T-helper 2 cell treated with Interferon-gamma antibody and Interleukin-4, amounts not matched to agents 5 μg/mL and 100 μg/mL, for 36 hours (primary cell): Measurements from ENCODE around the gene COL4A2.

ENCODE experiments used
- DNase-seq: peaks from one replicate; pipeline ENCODE4 v3.0.0; 2021; ENCODE audit warnings: low spot score
- H3K27ac Mint-ChIP-seq: one replicate; pipeline ENCODE4 v1.8.0; 2021; ENCODE audit warnings: mild to moderate bottlenecking, mixed read lengths
- H3K27me3 Mint-ChIP-seq: one replicate; pipeline ENCODE4 v1.8.0; 2021; ENCODE audit warnings: low read depth, mixed read lengths
- H3K36me3 Mint-ChIP-seq: one replicate; pipeline ENCODE4 v1.8.0; 2021; ENCODE audit warnings: low read depth, mixed read lengths
- H3K4me1 Mint-ChIP-seq: one replicate; pipeline ENCODE4 v1.8.0; 2021; ENCODE audit warnings: low read depth, mixed read lengths
- H3K4me3 Mint-ChIP-seq: one replicate; pipeline ENCODE4 v1.8.0; 2022; ENCODE audit warnings: mild to moderate bottlenecking, moderate library complexity, mixed read lengths
- H3K9me3 Mint-ChIP-seq: one replicate; pipeline ENCODE4 v1.8.0; 2021; ENCODE audit warnings: mixed read lengths

The COL4A2 gene

GRCh38 chr13:110345266-110345665 lies 38.2 kb downstream of the COL4A2 start:
- peaks cover 14% of the 10 kb centered on the region for H3K4me1 Mint-ChIP-seq
- no peak overlapping the region for H3K27ac Mint-ChIP-seq
- no peaks in the 10 kb centered on the region for H3K9me3 Mint-ChIP-seq
- no peak overlapping the region for H3K4me3 Mint-ChIP-seq
- no peaks in the 10 kb centered on the region for H3K36me3 Mint-ChIP-seq
- peaks cover 23% of the 10 kb centered on the region for H3K27me3 Mint-ChIP-seq
- DNase-seq, result no peak

DNA sequence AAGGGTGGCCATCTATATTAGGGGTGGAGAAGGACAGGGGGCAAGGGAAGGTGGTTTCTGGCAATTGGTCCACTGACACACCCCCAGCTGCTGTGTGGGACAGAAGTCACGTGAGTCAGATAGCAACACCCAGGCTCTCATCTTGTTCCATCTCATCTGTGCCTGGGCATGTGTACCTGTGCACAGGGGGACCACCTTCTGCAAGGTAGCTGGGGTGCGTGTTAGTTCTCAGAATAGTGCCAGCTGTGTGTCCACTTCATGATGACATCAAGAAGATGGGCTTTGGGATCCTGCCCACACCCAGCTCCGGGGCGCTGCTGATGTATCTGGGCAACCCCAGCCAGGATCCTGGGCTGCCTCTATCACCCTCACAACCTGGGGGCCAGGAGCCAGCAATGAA lies 38.6 kb downstream of the COL4A2 start:
- H3K9me3 Mint-ChIP-seq, result no peaks in the 10 kb centered on the region
- no peak overlapping the region for H3K27ac Mint-ChIP-seq
- H3K27me3 Mint-ChIP-seq, result peaks cover 20% of the 10 kb centered on the region
- peaks cover 10% of the 10 kb centered on the region for H3K4me1 Mint-ChIP-seq
- H3K4me3 Mint-ChIP-seq, result no peak overlapping the region
- no peaks in the 10 kb centered on the region for H3K36me3 Mint-ChIP-seq
- no peak for DNase-seq

DNA sequence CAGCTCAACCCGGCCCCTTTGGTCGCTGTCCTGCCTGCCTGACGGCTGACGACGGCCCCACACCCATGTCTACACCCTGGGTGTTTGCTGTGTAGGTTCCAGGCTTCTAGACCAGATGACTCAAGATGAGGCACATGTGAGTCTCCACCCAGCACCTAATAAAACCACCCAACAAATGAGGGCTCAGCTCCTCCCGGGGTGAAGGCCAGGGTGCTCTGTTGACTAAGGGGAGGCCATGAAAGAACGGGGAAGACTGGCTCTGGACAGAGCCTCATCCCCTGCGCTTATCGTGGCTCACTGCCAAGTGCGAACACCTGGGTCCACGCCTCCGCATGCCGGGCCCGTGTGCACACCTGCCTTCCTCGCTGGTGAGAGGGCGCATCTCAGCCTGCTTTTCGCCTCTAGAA lies 39.6 kb downstream of the COL4A2 start:
- H3K4me1 Mint-ChIP-seq, result peaks cover under 1% of the 10 kb centered on the region
- H3K27ac Mint-ChIP-seq, result no peak overlapping the region
- H3K9me3 Mint-ChIP-seq, result no peaks in the 10 kb centered on the region
- H3K4me3 Mint-ChIP-seq, result no peak overlapping the region
- H3K36me3 Mint-ChIP-seq, result no peaks in the 10 kb centered on the region
- H3K27me3 Mint-ChIP-seq, result peaks cover 14% of the 10 kb centered on the region
- no peak for DNase-seq

GRCh38 chr13:110347088-110347487 lies 40.0 kb downstream of the COL4A2 start:
- peaks cover 11% of the 10 kb centered on the region for H3K27me3 Mint-ChIP-seq
- H3K9me3 Mint-ChIP-seq, result no peaks in the 10 kb centered on the region
- H3K27ac Mint-ChIP-seq, result no peak overlapping the region
- no peaks in the 10 kb centered on the region for H3K36me3 Mint-ChIP-seq
- no peaks in the 10 kb centered on the region for H3K4me1 Mint-ChIP-seq
- H3K4me3 Mint-ChIP-seq, result no peak overlapping the region
- no peak for DNase-seq

DNA sequence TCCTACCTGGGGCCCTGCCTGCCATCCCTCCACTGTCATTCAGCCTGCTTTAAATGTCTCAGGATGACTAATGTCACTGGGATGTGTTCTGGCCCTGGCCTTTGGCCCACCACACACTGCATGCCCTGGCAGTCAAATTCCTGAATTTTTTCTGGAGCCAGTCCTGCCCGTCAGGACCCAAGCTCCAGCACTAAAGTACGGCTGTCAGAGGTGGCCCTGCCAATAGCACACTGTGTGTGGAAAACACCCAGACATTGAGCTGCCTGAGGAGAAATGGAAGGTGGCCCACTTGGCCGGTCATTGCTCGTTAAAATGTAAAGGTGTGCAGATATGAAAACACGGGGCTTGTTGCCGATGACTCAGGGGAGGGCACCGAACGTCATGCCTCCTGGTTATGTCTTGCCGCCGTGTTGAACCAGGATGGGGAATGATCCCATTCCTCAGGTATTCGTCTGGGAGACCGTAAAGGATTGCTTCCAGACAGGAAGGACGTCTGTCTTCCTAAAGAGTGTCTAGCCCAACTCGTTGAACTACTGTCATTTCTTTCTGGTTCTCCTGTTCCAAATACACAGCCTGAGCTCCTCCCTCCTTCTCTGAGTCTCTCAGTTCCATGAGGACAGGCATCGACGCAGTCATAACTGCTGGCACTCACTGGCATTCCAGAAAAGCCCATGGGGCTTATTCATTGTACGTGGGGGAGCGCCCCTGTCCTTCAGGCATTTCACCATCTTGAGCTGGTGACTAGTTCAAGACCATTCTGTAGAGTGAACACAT lies 40.6 kb downstream of the COL4A2 start:
- H3K36me3 Mint-ChIP-seq, result no peaks in the 10 kb centered on the region
- H3K27me3 Mint-ChIP-seq, result peaks cover 9% of the 10 kb centered on the region
- DNase-seq, result no peak
- H3K27ac Mint-ChIP-seq, result no peak overlapping the region
- H3K9me3 Mint-ChIP-seq, result no peaks in the 10 kb centered on the region
- H3K4me3 Mint-ChIP-seq, result no peak overlapping the region
- no peaks in the 10 kb centered on the region for H3K4me1 Mint-ChIP-seq

DNA sequence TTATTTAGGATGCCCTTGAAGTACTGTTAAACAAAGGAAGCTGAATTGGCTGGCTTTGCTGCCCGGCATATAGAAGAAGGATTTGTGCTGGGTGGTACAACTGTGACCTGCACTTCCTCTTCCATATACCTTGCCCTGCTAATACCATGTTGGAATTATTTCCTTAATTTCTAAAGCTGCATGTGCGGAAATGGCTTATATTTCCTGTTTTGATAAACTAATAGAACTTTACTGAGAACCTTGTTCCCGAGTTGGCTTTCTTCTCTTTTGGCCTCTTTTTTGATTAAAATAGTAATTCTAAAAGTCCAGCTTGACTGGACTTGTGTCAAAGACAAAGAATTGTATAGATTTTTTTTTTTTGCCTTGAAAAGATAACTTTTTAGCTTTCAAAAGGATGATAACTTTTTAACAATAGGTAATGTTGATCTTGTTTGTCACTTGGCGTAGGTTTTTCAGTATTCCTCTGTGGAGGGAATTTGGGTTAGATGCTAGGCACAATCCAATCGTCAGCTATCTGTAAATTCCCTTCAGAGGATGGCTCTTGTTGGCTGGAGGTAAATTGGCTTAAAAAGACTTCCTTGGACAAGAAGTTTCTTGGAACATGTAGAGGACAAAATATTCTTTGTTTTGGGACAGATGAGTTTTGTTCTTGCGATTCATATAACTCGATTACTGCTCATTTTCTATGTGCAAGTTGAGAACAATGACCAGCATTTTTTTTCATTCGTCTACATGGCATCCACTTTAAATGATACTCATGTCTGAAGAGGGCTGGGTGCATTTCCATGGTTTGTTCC lies 41.4 kb downstream of the COL4A2 start:
- peaks cover 9% of the 10 kb centered on the region for H3K27me3 Mint-ChIP-seq
- DNase-seq, result no peak
- H3K4me1 Mint-ChIP-seq, result no peaks in the 10 kb centered on the region
- no peaks in the 10 kb centered on the region for H3K9me3 Mint-ChIP-seq
- H3K36me3 Mint-ChIP-seq, result no peaks in the 10 kb centered on the region
- H3K27ac Mint-ChIP-seq, result no peak overlapping the region
- no peak overlapping the region for H3K4me3 Mint-ChIP-seq

- H3K9me3 Mint-ChIP-seq, result no peaks in the 10 kb centered on the region
- no peaks in the 10 kb centered on the region for H3K4me1 Mint-ChIP-seq
- no peaks in the 10 kb centered on the region for H3K36me3 Mint-ChIP-seq
- H3K27ac Mint-ChIP-seq, result no peak overlapping the region
- DNase-seq, result no peak
- peaks cover 9% of the 10 kb centered on the region for H3K27me3 Mint-ChIP-seq
- no peak overlapping the region for H3K4me3 Mint-ChIP-seq
Observed at GRCh38 chr13:110349239-110349638, 42.2 kb downstream of the COL4A2 start.

GRCh38 chr13:110350049-110350448 lies 43.0 kb downstream of the COL4A2 start:
- Mint-ChIP-seq H3K4me3 (no peak overlapping the region), H3K9me3 (no peaks in the 10 kb centered on the region)

DNA sequence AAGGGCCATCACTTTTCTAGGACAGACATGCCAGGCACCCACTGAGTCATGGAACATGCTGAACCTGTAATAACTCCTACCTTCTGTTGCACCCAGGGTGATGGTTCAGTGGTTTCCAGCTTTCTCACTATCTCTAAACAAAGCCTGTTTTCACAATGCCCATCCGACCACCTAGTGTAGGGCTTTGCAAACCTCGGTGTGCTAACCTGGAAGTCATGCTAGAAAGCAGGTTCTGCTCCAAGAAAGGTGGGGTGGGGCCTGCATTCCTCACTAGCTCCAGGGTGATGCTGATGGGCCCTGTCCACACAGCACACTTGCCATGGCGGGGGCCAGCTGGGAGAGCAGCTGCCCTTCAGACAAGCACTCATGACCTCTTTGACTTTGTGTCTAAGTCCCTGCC lies 43.4 kb downstream of the COL4A2 start:
- Mint-ChIP-seq H3K36me3 (no peaks in the 10 kb centered on the region), H3K4me1 (no peaks in the 10 kb centered on the region), H3K27ac (no peak overlapping the region), H3K9me3 (no peaks in the 10 kb centered on the region), H3K27me3 (peaks cover 5% of the 10 kb centered on the region), H3K4me3 (no peak overlapping the region)
- DNase-seq, result no peak

More at GRCh38 chr13:110350049-110350448, 43.0 kb downstream of the COL4A2 start:
- no peaks in the 10 kb centered on the region for H3K4me1 Mint-ChIP-seq
- no peak overlapping the region for H3K27ac Mint-ChIP-seq
- peaks cover 5% of the 10 kb centered on the region for H3K27me3 Mint-ChIP-seq
- H3K36me3 Mint-ChIP-seq, result no peaks in the 10 kb centered on the region
- no peak for DNase-seq

GRCh38 chr13:110351636-110352420 lies 44.7 kb downstream of the COL4A2 start:
- H3K4me1 Mint-ChIP-seq, result no peaks in the 10 kb centered on the region

GRCh38 chr13:110352735-110353134 lies 45.7 kb downstream of the COL4A2 start:
- Mint-ChIP-seq H3K4me3 (no peak overlapping the region), H3K27ac (no peak overlapping the region), H3K9me3 (no peaks in the 10 kb centered on the region), H3K27me3 (peaks cover 5% of the 10 kb centered on the region), H3K36me3 (no peaks in the 10 kb centered on the region), H3K4me1 (no peaks in the 10 kb centered on the region)
- no peak for DNase-seq

More at GRCh38 chr13:110351636-110352420, 44.7 kb downstream of the COL4A2 start:
- peaks cover 5% of the 10 kb centered on the region for H3K27me3 Mint-ChIP-seq
- H3K9me3 Mint-ChIP-seq, result no peaks in the 10 kb centered on the region
- H3K4me3 Mint-ChIP-seq, result no peak overlapping the region
- no peaks in the 10 kb centered on the region for H3K36me3 Mint-ChIP-seq
- no peak for DNase-seq
- H3K27ac Mint-ChIP-seq, result no peak overlapping the region

- Mint-ChIP-seq H3K4me1 (no peaks in the 10 kb centered on the region), H3K27me3 (peaks cover 5% of the 10 kb centered on the region), H3K9me3 (no peaks in the 10 kb centered on the region), H3K36me3 (no peaks in the 10 kb centered on the region), H3K4me3 (no peak overlapping the region), H3K27ac (no peak overlapping the region)
- DNase-seq, result no peak
Observed at GRCh38 chr13:110353339-110353977, 46.4 kb downstream of the COL4A2 start.

DNA sequence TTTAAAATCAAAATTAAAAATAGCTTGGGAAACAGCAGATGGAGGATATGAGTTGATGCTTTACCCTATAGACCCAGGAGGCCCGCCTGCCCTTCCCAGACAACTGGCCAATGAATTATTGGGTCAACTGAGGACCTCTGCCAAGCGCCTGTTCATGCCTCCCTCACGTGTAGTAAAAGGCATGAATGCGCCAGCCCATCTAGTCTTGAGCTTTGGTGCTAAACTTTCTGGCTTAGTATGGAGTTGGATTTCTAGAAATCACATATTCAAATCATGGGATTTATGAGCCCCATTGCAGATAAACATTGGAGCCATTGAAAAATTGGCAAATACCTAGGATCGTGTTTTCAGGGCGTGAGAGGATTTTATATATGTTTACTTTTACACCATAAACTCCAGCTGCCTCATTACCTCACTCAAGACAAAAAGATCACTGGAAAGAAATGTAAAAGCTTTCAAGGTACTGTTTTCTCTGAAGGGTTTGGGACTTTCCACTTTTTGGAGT lies 47.1 kb downstream of the COL4A2 start:
- Mint-ChIP-seq H3K36me3 (no peaks in the 10 kb centered on the region), H3K9me3 (no peaks in the 10 kb centered on the region), H3K27me3 (peaks cover 5% of the 10 kb centered on the region), H3K4me1 (no peaks in the 10 kb centered on the region), H3K4me3 (no peak overlapping the region), H3K27ac (no peak overlapping the region)
- DNase-seq, result no peak
